OCI-M1 (cell line): ENCODE data around the gene TSC2.

Experiments
- DNase-seq: peaks from one replicate; lab custom pipeline; 2025; lab: John Stamatoyannopoulos, UW

The TSC2 gene

DNA sequence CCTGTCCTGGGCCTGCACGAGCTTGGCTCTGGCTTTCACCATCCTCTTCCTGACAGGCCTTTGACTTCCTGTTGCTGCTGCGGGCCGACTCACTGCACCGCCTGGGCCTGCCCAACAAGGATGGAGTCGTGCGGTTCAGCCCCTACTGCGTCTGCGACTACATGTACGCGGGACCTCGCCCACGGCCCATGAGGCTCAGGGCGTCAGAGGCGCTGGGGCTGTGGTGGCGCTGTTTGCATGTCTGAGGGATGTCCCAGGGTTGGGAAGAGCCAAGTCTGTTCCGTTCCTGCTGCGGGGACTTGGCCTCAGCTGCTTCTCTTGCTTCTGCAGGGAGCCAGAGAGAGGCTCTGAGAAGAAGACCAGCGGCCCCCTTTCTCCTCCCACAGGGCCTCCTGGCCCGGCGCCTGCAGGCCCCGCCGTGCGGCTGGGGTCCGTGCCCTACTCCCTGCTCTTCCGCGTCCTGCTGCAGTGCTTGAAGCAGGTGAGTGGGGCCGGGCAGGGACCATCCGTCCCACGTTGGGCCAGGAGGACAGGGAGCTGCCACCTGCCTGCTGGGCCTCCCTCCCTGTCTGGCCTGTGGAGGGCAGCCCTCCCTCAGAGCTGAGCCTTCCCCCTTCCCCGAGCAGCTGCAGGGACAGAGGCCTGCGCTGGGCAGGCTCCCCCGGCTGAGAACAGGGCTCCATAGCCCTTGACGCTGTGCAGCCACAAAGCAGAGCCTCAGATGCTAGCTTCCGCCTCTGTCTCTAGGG, 23.8 kb downstream of the TSC2 start:
- DNase-seq = no peak

DNA sequence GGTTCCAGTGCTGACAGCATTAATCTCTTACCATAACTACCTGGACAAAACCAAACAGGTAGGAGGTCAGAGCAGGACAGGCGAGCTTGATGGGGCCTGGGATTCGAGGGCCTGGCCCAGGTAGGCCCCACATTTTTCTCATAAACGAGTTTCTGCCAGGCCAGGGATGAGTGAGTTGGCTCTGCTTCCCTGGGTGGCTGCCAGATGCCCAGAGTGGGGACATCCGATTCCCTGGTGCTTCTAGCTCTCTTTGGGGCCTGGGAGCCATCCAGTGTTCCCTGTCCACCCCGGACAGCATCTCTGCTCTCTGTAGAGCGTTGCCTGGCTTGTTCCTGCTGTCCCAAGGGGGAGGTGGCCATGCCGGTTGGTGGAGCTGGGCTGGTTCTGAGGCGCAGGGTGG, 25.1 kb downstream of the TSC2 start:
- no peak for DNase-seq

DNA sequence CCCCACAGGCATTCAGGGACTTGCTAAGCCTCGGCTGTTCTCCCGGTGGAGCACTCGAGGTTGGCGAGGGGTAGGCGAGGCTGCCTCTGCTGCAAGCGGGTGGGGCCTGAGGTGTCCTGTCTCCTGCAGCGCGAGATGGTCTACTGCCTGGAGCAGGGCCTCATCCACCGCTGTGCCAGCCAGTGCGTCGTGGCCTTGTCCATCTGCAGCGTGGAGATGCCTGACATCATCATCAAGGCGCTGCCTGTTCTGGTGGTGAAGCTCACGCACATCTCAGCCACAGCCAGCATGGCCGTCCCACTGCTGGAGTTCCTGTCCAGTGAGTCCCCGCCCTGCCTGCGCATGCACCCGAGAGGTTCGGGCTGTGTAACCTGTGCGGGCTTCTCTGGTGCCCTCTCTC, 26.3 kb downstream of the TSC2 start:
- DNase-seq = no peak

DNA sequence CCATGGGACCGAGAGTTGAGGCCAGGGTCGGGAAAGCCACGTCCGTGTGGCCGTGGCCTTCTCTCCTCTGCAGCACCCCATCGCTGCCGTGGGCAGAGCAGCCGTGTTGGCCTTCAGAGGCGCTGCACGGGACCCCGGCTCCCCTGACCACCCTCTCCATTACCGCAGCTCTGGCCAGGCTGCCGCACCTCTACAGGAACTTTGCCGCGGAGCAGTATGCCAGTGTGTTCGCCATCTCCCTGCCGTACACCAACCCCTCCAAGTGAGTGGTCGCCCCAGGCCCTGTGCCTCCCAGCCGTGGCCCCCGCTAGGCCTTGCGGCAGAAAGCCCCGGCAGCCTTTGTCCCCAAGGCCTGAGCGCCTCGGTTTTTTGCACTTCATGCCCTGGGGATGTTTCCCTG, 27.8 kb downstream of the TSC2 start:
- DNase-seq = no peak

DNA sequence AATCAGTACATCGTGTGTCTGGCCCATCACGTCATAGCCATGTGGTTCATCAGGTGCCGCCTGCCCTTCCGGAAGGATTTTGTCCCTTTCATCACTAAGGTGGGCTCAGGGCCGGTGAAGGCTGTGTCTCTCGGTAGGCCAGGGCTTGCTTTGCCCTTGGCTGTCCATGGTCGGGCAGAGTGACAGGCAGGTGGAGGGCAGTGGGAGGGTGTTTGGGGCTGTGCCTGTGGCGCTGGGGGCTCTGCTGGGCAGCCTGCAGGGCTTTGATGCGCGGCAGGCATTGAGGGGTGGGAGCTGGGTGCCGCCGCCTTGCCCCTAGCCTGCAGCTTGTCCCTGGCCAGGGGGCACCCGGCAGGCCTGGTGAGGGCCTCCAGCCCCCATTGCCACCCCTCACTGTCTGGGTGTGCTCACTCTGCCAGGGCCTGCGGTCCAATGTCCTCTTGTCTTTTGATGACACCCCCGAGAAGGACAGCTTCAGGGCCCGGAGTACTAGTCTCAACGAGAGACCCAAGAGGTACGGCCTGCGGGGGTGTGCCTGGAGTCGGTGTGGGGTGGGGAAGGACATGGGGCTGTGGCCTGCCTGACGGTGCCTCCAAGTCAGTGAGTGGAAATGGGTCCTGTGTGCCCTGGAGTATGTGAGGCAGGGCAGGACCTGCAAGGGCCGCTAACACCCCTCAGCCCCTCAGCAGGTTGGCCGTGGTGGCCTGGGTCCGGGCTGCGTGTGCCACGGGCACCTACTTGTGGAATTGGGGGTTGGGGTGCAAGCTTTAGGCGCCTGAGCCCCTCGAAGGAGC, 28.5 kb downstream of the TSC2 start:
- DNase-seq = no peak

DNA sequence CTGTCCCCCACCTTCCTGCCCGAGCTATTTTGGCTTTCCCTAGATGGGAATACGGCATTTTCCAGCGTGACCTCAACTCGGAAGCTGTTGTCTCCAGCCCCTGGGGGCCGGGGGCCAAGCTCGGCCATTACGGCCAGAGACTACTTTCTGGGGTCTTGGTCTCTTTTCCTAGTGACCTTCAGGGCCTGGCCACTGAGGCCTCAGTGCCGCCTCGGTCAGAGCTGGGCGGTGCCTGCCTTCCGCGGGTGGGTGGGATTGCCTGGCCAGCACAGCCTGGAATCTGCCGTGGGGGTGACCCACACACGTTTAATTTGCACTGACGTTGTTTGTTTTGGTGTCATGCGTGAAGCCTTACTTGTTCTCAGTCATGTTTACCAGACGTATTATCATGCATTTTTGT, 29.2 kb downstream of the TSC2 start:
- no peak for DNase-seq

DNA sequence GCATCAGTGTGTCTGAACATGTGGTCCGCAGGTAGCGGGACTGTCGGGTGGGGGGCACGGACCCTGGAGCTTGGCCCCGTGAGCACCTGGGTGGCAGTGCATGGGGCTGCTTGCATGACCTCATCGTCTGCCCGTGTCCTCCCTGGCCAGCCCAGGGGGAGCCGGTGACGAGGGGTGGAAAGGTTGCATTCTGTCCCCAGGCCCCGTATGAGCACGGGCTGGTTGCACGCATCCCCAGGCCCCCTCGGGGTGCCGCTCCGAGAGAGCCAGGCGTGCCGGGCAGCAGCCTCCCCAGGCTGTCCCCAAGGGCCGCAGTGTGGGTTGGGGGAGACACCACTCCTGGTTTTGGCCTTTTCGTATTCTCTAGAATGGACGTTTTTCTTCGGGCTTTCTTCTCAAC, 29.9 kb downstream of the TSC2 start:
- DNase-seq = no peak

DNA sequence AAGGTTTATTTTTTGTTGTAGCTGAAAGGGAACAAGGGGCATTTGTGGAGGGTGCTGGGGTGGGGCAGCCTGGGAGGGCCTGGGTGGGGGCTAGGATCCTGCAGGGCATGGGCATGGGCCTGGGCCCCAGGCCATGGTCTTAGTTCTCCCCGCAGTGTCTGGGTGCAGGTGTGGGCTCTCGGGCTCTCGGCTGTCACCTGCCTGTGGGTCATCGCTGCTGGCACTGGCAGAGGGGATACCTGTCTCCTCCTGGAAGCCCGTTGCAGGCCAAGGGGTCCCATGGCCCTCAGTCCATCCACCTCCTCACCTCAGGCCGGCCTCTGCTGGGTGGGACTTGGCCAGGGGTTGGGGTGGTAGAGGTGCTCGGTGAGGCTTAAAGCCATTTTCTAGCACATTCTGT, 30.3 kb downstream of the TSC2 start:
- no peak for DNase-seq

DNA sequence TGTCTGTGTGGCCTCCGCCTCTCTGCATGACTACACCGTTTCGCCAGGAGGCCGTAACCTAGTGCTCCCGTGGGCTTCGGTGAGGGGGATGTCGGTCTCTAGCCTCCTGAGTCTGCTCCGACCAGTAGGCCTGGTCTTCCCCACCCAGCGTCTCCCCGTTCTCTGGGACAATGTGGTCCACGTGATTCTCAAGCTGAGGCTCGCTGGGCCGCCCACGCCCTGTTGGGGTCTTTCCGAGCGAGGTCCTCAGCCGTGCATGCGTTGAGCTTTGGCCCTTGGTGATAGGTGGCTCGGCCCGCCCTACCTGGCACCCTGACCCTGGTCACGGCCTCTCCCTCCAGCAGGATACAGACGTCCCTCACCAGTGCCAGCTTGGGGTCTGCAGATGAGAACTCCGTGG, 30.9 kb downstream of the TSC2 start:
- no peak for DNase-seq

DNA sequence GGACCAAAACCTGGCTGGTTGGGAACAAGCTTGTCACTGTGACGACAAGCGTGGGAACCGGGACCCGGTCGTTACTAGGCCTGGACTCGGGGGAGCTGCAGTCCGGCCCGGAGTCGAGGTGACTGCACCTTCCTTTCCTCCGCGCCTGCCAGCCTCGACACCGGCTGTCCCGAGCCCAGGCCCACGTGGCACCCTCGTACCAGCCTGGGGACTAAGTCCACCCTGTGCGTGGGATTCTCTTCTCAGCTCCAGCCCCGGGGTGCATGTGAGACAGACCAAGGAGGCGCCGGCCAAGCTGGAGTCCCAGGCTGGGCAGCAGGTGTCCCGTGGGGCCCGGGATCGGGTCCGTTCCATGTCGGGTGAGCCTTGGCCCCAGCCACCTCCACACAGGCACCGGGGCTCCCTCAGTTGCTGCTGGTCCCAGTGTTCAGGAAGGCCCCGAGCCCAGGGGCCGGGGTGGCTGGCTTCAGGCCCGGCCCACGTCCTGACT, 31.6 kb downstream of the TSC2 start:
- DNase-seq = no peak

DNA sequence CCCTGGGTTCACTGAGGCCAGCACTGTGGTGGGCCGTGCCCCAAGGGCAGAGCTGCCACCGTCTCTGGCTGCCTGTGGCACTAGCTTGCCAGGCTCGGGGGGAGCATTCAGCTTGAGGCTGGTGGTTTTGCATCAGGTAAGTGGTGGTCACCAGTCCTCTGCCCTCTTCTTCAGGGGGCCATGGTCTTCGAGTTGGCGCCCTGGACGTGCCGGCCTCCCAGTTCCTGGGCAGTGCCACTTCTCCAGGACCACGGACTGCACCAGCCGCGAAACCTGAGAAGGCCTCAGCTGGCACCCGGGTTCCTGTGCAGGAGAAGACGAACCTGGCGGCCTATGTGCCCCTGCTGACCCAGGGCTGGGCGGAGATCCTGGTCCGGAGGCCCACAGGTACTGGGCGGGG, 32.2 kb downstream of the TSC2 start:
- no peak for DNase-seq

DNA sequence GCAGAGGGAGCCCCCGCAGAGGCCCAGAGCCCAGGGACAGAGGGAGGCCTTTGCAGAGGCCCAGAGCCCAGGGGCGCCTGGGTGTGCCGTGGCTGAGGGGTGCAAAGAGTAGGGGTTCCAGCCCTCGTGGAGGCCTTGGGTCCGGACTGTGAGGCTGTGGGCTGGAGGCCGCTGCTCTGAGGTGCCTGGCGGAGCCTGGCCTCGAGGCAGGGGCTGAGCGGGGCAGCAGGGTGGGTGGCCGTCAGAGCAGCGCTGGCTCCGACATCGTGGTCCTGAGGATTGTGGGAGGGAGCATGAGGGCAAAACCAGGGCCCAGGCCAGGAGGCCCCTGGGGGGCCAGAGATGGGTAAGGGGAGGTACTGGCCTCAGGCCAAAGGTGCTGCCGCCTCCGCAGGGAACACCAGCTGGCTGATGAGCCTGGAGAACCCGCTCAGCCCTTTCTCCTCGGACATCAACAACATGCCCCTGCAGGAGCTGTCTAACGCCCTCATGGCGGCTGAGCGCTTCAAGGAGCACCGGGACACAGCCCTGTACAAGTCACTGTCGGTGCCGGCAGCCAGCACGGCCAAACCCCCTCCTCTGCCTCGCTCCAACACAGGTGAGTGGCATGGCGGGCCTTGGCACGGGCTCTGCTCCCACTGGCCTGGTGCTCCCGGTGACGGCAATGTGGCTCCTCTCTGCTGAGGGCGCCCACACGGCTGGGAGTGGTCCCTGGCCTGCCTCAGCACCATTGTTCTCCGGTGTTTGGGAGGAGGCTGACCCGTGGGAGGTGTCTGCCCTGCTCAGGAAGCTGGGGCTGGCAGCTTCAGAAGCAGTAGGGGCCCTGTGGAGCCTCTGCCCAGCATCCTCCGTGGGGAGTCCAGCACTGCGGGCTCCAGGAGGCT, 33.7 kb downstream of the TSC2 start:
- no peak for DNase-seq

DNA sequence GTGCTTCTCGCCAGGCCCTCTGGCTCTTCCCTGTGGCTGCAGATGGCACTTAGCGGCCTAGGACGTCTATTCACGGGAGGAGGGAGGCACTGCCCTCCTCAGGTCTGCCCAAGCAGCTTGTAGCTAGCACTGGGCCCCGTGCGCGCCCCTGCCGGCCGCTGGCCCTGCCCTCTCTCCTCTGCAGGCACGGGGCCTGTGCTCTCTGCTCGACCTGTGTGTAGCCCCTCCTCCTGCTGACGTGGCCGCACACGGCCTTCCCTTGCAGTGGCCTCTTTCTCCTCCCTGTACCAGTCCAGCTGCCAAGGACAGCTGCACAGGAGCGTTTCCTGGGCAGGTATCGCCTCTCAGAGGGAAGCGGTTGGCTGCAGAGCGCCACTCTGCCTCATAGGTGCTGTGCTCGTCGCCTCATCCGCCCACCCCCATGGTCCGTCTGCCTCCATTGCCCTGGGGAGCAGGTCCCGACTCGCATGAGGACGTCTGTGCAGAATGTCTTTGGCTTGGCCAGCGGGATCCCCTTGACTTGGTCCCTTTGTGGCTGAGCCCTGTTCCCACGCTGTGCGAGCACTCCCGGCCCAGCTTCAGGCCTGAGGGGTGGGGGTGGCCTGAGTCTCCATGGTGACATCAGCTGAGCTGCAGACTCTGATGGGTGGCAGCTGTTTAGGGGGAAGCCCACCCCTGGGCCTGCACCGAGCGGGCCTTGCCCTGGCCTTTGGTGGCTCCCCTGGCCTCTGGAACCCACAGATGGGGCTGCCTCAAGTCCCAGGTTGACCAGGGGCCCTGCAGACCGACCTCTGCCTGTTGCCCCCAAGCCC, 34.6 kb downstream of the TSC2 start:
- DNase-seq = no peak

DNA sequence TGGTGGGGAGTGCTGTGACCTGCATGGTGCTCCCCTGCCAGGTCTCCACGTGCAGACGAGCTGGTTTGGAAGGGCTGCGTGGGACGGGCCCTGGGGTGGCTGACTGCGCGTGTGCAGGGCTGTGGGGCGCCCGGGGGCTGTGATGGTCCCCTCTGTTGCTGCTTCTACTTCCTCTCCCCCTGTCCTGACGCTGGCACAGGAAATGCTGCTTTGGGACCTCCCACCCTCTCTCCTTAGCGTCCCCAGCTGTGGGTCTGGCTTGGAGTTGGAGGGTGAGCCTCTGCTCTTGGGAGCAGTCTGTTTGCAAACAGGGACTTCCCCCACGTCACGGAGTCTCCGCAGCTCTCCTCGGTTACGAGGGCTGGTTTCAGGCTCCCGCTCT, 35.2 kb downstream of the TSC2 start:
- no peak for DNase-seq

DNA sequence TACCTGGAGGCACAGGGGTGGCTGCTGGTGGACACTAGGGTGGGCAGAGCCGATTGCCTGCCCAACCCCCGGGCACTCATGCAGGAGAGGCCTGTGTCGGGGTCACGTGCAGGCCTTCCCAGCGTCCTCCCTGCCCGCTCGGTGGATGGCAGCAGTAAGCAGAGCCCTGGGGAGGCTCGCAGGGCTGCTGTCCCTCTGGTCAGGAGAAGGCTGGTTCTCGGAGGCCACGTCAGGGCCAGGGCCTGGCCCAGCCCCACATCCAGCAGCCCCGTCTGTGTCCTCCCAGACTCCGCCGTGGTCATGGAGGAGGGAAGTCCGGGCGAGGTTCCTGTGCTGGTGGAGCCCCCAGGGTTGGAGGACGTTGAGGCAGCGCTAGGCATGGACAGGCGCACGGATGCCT, 35.6 kb downstream of the TSC2 start:
- no peak for DNase-seq

DNA sequence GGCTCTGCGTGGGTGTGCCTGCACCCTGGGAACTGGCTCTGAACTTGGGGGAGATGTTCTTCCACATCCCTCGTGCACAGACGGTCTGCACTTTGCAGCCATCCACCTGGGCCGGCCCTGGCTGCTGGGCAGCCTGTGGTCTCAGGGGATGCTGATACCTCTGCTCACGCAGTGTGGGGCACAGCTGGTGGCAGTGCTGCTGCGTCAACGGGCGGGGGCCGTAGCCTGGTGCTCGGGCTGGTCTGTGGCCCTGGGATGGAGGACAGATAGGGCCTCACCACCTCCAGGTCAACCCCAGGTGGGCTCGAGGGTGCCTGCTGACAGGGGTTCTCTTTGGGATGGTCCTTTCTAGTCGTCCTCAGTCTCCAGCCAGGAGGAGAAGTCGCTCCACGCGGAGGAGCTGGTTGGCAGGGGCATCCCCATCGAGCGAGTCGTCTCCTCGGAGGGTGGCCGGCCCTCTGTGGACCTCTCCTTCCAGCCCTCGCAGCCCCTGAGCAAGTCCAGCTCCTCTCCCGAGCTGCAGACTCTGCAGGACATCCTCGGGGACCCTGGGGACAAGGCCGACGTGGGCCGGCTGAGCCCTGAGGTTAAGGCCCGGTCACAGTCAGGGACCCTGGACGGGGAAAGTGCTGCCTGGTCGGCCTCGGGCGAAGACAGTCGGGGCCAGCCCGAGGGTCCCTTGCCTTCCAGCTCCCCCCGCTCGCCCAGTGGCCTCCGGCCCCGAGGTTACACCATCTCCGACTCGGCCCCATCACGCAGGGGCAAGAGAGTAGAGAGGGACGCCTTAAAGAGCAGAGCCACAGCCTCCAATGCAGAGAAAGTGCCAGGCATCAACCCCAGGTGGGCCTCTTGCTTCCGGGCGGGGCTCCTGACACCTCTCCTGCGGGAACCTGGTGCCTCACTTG, 36.3 kb downstream of the TSC2 start:
- DNase-seq = no peak

DNA sequence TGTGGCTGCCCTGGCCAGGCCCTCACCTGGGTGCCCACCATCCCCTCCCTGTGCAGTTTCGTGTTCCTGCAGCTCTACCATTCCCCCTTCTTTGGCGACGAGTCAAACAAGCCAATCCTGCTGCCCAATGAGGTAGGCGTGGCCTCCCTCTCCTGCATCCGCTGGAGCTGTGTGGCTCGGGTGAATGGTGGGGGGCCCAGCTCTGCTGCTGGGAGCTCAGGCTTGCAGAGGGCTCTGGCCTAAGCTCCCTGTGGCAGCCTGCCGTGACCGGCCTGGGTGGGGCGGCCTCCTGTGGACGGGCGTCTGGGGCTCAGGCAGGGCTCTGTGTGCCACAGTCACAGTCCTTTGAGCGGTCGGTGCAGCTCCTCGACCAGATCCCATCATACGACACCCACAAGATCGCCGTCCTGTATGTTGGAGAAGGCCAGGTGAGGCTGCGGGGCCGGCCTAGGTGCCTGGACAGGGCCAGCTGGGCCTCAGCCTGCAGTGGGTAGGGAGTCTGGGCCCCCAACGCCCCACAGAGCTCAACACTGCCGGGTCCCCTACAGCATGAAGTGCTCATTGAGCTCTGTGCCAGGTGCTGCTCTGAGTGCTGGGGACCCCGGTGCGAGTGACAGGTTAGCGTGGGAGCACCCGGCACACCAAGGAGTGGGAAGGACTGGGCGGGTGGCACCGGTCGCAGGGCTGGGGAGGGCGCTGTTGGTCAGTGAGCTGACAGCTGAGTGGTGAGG, 37.3 kb downstream of the TSC2 start:
- DNase-seq = no peak

DNA sequence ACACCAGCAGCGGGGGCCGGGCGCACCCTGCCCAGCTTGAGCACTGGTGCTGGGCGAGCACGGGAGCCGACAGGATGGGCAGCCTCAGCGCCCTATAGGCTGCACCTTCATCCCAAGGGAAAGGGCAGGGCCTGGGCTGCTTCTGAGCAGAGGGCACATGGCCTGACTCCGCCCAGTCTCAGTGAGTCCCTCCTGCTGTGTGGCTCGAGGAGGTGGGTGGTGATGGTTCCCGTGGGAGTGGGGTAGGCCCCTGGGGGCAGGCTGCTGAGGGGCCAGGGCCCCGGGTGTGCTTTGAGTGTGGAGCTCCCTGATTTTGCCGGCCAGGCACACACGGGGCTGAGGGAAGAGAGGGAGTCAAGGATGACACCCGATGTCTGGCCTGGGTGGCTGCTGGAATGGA, 37.9 kb downstream of the TSC2 start:
- DNase-seq = no peak

DNA sequence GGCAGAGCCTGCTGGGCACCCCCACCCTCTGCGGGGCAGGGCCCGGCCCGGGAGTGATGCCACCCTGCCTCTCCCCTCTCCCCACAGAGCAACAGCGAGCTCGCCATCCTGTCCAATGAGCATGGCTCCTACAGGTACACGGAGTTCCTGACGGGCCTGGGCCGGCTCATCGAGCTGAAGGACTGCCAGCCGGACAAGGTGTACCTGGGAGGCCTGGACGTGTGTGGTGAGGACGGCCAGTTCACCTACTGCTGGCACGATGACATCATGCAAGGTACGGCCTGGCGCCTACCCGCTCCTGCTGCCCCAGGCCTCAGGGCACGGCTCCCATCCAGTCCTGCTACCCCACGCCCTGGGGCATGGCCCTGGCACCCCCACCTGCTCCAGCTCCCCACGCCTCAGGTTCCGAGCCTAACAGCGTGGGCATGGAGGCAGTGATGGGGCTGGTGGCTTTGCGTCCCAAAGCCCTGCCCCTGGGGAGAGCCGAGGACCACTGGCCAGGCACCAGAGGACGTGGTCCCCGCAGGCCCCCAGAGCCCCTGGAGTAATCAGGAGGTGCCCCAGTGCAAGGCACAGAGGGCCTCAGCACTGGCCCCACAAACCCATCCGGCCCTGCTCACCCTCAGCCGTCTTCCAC, 38.4 kb downstream of the TSC2 start:
- no peak for DNase-seq
